Inflammatory macrophage treated with lipopolysaccharide for 1 hour (primary cell): ENCODE measurements around the gene GPR148.
"Not testable (repeated sequence)": the region's sequence is repeated elsewhere in the genome, so short reads cannot be mapped to it uniquely, and the experiment has no call there.

Experiments
- DNase-seq, 2 donors: peaks; one replicate each; pipeline ENCODE4 v3.0.0-alpha.2; 2020 to 2022

GPR148 gene

GRCh38 chr2:130728549-130729316 is at the start of gene GPR148:
GPR148 (plus strand) TSS chr2:130729070; CDS start chr2:130729152, 82 bp downstream.
- DNase-seq, result no peak

GRCh38 chr2:130692041-130692770 is 36.7 kb upstream of the GPR148 start:
- DNase-seq, result not testable (repeated sequence)

DNA sequence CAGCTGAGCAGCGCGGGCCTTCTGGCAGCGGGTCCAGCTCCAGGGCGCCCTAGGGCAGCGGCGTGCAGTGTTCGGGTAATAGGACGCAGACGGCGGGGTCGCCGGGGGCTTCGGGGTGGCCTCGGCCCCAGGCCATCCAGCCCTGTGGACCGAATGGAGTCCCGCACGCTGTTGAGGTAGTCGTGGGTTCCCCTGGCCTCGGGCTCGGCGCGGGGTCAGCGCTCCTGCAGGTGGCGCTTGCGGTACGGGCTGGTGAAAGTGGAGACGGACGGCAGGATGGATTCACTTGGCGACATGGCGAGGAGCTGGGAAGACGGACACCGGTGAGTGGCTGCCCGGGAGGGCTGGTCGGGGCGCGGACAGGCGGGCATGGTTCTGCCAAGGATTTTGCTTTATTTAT is 35.4 kb upstream of the GPR148 start:
- DNase-seq, result peak; percentile 0

DNA sequence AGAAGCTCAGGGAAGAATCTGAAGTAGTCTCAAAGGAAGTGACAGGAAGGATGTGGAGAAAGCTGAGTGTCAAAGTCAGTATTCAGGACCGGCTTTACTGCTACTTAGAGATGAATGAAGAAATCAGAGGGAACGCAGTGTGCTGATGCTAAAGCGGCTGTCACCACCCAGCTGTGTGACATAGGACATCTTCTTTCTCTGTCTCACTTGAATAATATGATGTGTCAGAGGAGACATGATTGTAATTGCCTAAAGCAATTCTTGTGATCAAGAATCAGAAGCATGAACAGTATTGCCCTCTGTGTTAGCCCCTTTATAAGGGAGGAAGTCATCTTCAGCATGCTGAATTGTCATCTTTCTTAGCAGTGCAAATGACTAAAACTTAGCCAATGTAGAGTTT is 25.6 kb upstream of the GPR148 start:
- DNase-seq, result not testable (repeated sequence)

DNA sequence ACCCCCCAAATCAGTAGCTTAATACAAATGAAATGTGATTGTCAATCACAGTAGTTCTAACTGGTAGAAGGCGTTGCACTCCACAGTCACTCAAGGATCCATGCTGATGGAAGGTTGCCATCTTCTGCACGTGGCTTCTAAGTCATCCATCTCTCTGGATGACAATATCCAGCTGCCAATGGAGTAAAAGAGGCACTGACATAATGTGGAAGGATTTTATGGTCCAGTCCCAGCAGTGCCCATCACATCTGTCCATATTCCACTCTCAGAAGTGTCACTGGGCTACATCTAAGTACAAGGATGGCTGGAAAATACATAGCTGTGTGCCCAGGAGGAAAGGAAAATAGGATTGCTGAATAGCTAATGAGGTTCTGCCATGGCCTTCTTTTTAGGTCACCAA is 14.1 kb upstream of the GPR148 start:
- DNase-seq, result not testable (repeated sequence)

DNA sequence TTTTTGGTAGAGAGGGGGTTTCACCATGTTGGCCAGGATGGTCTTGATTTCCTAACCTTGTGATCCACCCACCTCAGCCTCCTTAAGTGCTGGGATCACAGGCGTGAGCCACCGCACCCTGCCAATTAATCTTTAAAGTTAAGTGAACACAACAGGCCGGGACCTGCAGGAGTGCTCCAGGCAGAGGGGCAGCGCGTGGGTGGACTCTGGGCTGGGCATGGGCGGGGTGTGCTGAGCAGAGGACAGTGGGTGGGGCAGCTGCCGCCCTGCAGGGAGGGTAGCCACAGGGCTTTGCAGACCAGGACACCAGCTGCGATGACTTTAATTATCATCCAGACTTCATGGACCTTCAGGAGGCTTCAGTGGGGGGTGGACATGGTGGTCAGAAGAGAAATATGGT is 8.8 kb upstream of the GPR148 start:
- no peak for DNase-seq

- no peak for DNase-seq
These were observed 8.3 kb upstream of the GPR148 start for GRCh38 chr2:130720528-130720927.

GRCh38 chr2:130724455-130724854 is 4.4 kb upstream of the GPR148 start:
- no peak for DNase-seq

- no peak for DNase-seq
These were observed 2.2 kb upstream of the GPR148 start for GRCh38 chr2:130726614-130727180.

DNA sequence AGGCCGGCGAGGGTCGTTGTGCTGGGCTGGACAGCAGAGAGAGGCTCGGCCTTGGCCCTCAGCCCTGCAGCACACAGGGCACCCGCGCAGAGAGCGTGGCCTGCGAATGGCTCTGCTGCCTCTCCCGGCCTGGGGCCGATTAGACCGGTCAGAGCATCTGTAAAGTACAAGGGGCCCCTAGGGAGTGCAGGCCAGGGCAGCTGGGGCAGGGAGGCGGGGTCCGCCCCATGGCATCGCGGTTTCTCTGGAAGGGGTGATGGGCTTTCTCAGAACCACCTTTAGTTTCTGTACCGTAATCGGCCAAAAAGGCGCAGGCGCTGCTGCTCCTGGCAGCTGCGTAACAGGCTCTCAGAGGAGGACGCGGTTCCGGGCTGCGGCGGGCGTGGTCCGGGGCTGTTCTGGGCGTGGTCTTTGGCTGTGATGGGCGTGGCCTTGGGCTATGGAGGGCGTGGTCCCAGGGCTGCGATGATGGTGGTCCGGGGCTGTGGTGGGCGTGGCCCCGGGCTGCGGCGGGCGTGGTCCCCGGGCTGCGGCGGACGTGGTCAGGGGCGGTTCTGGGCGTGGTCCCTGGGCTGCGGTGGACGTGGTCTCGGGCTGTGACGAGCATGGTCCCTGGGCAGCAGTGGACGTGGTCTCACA is 1.5 kb upstream of the GPR148 start:
- peak; percentile 44 to 66 for DNase-seq

DNA sequence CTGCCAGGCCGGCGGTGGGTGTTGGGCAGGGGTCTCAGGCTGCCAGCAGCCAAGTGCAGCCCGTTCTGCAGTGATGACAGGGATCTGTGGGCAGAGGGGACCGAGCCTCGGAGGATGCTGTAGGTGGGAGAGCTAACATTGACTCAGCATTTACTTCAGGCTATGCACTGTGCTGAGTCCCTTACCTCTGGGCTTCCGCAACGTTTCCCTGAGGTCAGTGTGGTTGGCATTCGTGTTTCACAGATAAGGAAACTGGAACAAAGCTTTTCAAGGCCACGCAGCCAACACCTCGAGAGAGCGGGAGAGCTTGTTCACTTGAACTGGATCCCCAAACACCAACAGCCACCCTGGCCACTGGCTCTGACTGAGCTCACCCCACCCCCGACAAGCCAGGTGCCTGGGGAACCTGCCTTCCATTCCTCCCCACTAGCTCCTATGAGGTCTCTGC is 839 bp upstream of the GPR148 start:
- DNase-seq, result no peak

DNA sequence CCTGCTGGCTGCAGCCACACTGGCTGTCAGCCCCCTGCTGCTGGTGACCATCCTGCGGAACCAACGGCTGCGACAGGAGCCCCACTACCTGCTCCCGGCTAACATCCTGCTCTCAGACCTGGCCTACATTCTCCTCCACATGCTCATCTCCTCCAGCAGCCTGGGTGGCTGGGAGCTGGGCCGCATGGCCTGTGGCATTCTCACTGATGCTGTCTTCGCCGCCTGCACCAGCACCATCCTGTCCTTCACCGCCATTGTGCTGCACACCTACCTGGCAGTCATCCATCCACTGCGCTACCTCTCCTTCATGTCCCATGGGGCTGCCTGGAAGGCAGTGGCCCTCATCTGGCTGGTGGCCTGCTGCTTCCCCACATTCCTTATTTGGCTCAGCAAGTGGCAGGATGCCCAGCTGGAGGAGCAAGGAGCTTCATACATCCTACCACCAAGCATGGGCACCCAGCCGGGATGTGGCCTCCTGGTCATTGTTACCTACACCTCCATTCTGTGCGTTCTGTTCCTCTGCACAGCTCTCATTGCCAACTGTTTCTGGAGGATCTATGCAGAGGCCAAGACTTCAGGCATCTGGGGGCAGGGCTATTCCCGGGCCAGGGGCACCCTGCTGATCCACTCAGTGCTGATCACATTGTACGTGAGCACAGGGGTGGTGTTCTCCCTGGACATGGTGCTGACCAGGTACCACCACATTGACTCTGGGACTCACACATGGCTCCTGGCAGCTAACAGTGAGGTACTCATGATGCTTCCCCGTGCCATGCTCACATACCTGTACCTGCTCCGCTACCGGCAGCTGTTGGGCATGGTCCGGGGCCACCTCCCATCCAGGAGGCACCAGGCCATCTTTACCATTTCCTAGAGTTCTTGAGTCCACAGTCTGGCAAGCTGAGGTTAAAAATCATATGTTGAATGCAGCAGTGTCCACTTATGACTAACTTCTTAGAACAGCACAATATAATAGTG is 741 bp downstream of the GPR148 start:
- DNase-seq, result no peak

GRCh38 chr2:130732257-130732656 is 3.4 kb downstream of the GPR148 start:
- not testable (repeated sequence) for DNase-seq

GRCh38 chr2:130735200-130735599 is 6.3 kb downstream of the GPR148 start:
- no peak for DNase-seq

GRCh38 chr2:130736487-130736886 is 7.6 kb downstream of the GPR148 start:
- DNase-seq, result no peak

DNA sequence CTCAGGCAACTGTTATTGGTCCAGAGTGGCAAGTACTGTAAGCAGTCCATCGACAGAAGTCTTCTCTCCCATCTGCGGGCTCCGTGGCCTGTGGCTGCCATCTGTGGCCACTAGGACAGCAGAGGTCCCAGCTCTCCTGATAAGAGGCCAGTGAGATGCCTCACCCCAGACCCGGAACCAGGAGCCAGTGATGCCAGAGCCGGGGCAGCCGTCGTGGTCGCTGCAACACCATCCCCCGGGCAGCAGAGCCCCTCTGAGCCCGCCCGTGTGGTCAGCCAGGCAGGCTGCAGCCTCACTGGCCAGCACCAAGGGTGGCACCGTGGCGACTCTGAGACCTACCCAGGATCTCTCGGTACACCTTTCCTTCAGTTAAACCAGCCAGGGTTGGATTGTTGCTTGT is 8.7 kb downstream of the GPR148 start:
- no peak for DNase-seq

GRCh38 chr2:130740671-130741070 is 11.8 kb downstream of the GPR148 start:
- no peak for DNase-seq

DNA sequence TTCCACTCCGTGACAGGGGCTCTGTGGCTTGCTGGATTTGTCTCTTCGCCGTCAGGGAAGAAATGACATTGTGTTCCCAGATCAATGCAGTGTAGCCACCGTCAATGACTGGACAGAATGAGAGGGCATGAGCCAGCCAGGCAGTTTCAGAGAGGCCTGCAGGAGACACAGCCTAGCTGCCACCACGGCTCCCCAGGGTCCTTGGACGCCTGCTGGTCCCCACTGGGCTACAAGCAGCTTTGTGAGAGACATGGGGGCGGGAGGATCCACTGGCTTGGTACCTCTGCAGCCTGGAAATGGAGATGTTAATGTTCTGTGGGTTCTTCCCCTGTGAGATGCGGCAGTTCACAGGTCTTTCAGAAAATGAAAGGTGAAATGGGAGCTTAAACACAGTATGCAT is 14.4 kb downstream of the GPR148 start:
- no peak for DNase-seq

- no peak for DNase-seq
These were observed 15.6 kb downstream of the GPR148 start for GRCh38 chr2:130744287-130745117.

GRCh38 chr2:130749078-130749477 is 20.2 kb downstream of the GPR148 start:
- no peak for DNase-seq

DNA sequence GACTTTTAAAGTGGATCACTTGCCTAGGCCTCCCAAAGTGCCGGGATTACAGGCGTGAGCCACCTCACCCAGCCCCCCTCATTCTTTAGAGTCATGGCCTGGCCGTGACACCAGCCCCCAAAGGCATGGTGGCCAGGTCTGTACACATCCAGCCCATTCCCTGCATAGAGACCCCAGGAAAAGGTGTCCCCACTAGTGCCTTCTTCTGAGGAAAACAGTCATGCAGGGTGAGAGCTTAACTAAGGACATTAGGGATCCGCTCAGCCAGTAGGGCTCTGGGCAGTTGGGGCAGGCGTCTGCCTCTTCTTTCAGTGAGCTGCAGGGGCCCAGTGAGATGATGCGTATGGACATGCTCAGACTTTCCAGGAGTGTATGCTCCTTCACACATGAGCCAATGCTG is 20.8 kb downstream of the GPR148 start:
- DNase-seq, result no peak
